Measurements from ENCODE around the gene KLHL3.

Gene KLHL3

GRCh38 chr5:137743031-137743640 is 7.2 kb upstream of the KLHL3 start:
- DNase-seq (ENCODE audit: low read depth), result peak; percentile 75

GRCh38 chr5:137741718-137742117 is 5.8 kb upstream of the KLHL3 start:
- DNase-seq (ENCODE audit: low read depth), result no peak

GRCh38 chr5:137739737-137740136 is 3.8 kb upstream of the KLHL3 start:
- no peak for DNase-seq (ENCODE audit: low read depth)

GRCh38 chr5:137738947-137739346 is 3.1 kb upstream of the KLHL3 start:
- DNase-seq (ENCODE audit: low read depth), result peak; percentile 68

- peak; percentile 54 for DNase-seq (ENCODE audit: low read depth)
Measured at GRCh38 chr5:137737349-137738131, 1.7 kb upstream of the KLHL3 start.

- DNase-seq (ENCODE audit: low read depth), result no peak
Measured at GRCh38 chr5:137736496-137736895, 607 bp upstream of the KLHL3 start.

- DNase-seq (ENCODE audit: low read depth), result peak; percentile 63
Measured at GRCh38 chr5:137734962-137735554, 831 bp downstream of the KLHL3 start.

GRCh38 chr5:137734331-137734730 is 1.6 kb downstream of the KLHL3 start:
- peak; percentile 44 for DNase-seq (ENCODE audit: low read depth)

- no peak for DNase-seq (ENCODE audit: low read depth)
Measured at GRCh38 chr5:137733922-137734321, 2.0 kb downstream of the KLHL3 start.

GRCh38 chr5:137733006-137733405 is 2.9 kb downstream of the KLHL3 start:
- no peak for DNase-seq (ENCODE audit: low read depth)

- peak; percentile 43 for DNase-seq (ENCODE audit: low read depth)
Measured at GRCh38 chr5:137731176-137731575, 4.7 kb downstream of the KLHL3 start.

- DNase-seq (ENCODE audit: low read depth), result peak; percentile 61
Measured at GRCh38 chr5:137730336-137730735, 5.6 kb downstream of the KLHL3 start.

GRCh38 chr5:137728048-137728447 is 7.8 kb downstream of the KLHL3 start:
- no peak for DNase-seq (ENCODE audit: low read depth)

GRCh38 chr5:137727623-137728022 is 8.3 kb downstream of the KLHL3 start:
- no peak for DNase-seq (ENCODE audit: low read depth)

- DNase-seq (ENCODE audit: low read depth), result no peak
Measured at GRCh38 chr5:137724251-137724650, 11.6 kb downstream of the KLHL3 start.

- no peak for DNase-seq (ENCODE audit: low read depth)
Measured at GRCh38 chr5:137718611-137719010, 17.3 kb downstream of the KLHL3 start.

- DNase-seq (ENCODE audit: low read depth), result no peak
Measured at GRCh38 chr5:137716337-137716736, 19.6 kb downstream of the KLHL3 start.

- no peak for DNase-seq (ENCODE audit: low read depth)
Measured at GRCh38 chr5:137715456-137715855, 20.4 kb downstream of the KLHL3 start.

- DNase-seq (ENCODE audit: low read depth), result peak; percentile 29
Measured at GRCh38 chr5:137714946-137715345, 20.9 kb downstream of the KLHL3 start.

GRCh38 chr5:137714494-137714893 is 21.4 kb downstream of the KLHL3 start:
- DNase-seq (ENCODE audit: low read depth), result peak; percentile 50

- peak; percentile 66 for DNase-seq (ENCODE audit: low read depth)
Measured at GRCh38 chr5:137712139-137712667, 23.7 kb downstream of the KLHL3 start.

GRCh38 chr5:137710086-137710485 is 25.8 kb downstream of the KLHL3 start:
- peak; percentile 43 for DNase-seq (ENCODE audit: low read depth)

Measured in EH (cell line).